Nephron (organoid): ENCODE results near the gene THTPA.
"Not testable (repeated sequence)": the region's sequence is repeated elsewhere in the genome, so short reads cannot be mapped to it uniquely, and the experiment has no call there.

ENCODE experiments used
- H3K27ac Mint-ChIP-seq, 3 experiments: 2 replicates each; pipeline ENCODE4 v1.8.0; 2020; ENCODE audit warnings: mixed read lengths in 3 of 3, mild to moderate bottlenecking in 2 of 3, moderate library complexity in 1 of 3
- H3K27me3 Mint-ChIP-seq: 2 replicates; pipeline ENCODE4 v1.8.0; 2021; ENCODE audit warnings: low read depth, mild to moderate bottlenecking, moderate library complexity, mixed read lengths
- H3K36me3 Mint-ChIP-seq: 2 replicates; pipeline ENCODE4 v1.8.0; 2020; ENCODE audit warnings: low read depth, mixed read lengths
- H3K4me1 Mint-ChIP-seq: 2 replicates; pipeline ENCODE4 v1.8.0; 2020; ENCODE audit warnings: mixed read lengths
- H3K4me3 Mint-ChIP-seq, 3 experiments: 2 replicates each; pipeline ENCODE4 v1.8.0; 2020; ENCODE audit warnings: mild to moderate bottlenecking in 3 of 3, mixed read lengths in 3 of 3, moderate library complexity in 2 of 3
- H3K9me3 Mint-ChIP-seq: 2 replicates; pipeline ENCODE4 v1.8.0; 2020; ENCODE audit warnings: mixed read lengths
- CTCF ChIP-seq, 3 experiments: fragments of 200-600 bp; sonication (generic); IDR thresholded peaks; one replicate each; pipeline ENCODE4 v1.5.0; 2021; ENCODE audit warnings: antibody characterized with exemption in 3 of 3; ENCODE audit not compliant: unreplicated experiment in 3 of 3

The THTPA gene

GRCh38 chr14:23605931-23606585, 50.0 kb downstream of the THTPA start:
- no peaks in the 10 kb centered on the region for H3K9me3 Mint-ChIP-seq
- H3K27me3 Mint-ChIP-seq: peaks cover 13% of the 10 kb centered on the region
- H3K4me3 Mint-ChIP-seq: no peak overlapping the region
- no peaks in the 10 kb centered on the region for H3K36me3 Mint-ChIP-seq
- H3K27ac Mint-ChIP-seq: no peak overlapping the region
- H3K4me1 Mint-ChIP-seq: no peaks in the 10 kb centered on the region
- TF ChIP-seq CTCF (IDR thresholded peaks at IDR 0.05; ENCODE audit: unreplicated experiment in 3 of 3): no peak

GRCh38 chr14:23608454-23608853, 52.4 kb downstream of the THTPA start:
- peaks cover 18% of the 10 kb centered on the region for H3K27me3 Mint-ChIP-seq
- no peaks in the 10 kb centered on the region for H3K36me3 Mint-ChIP-seq
- no peaks in the 10 kb centered on the region for H3K9me3 Mint-ChIP-seq
- H3K4me1 Mint-ChIP-seq: no peaks in the 10 kb centered on the region
- no peak overlapping the region for H3K4me3 Mint-ChIP-seq
- TF ChIP-seq CTCF (IDR thresholded peaks at IDR 0.05; ENCODE audit: unreplicated experiment in 3 of 3): no peak
- no peak overlapping the region for H3K27ac Mint-ChIP-seq

- H3K36me3 Mint-ChIP-seq: no peaks in the 10 kb centered on the region
- no peak for TF ChIP-seq CTCF (IDR thresholded peaks at IDR 0.05; ENCODE audit: unreplicated experiment in 3 of 3)
- no peak overlapping the region for H3K4me3 Mint-ChIP-seq
- peaks cover 18% of the 10 kb centered on the region for H3K27me3 Mint-ChIP-seq
- H3K27ac Mint-ChIP-seq: no peak overlapping the region
- H3K4me1 Mint-ChIP-seq: no peaks in the 10 kb centered on the region
- no peaks in the 10 kb centered on the region for H3K9me3 Mint-ChIP-seq
These were observed 52.9 kb downstream of the THTPA start for GRCh38 chr14:23609001-23609400.

GRCh38 chr14:23609411-23610089, 53.5 kb downstream of the THTPA start:
- H3K36me3 Mint-ChIP-seq, H3K27ac Mint-ChIP-seq, H3K4me3 Mint-ChIP-seq, H3K4me1 Mint-ChIP-seq, H3K9me3 Mint-ChIP-seq: not testable (repeated sequence)
- peaks cover 20% of the 10 kb centered on the region for H3K27me3 Mint-ChIP-seq
